Amniotic epithelial cell (primary cell): ENCODE measurements around the gene TARS2.
A peak's percentile ranks its signal among the peaks of the same experiment; 100 is the strongest.

Experiments used
- DNase-seq: peaks from one replicate; pipeline ENCODE4 v3.0.0-alpha.2; 2010; ENCODE audit warnings: low read depth

TARS2 gene

GRCh38 chr1:150508982-150509381 lies 21.8 kb downstream of the TARS2 start:
- DNase-seq, result no peak

- DNase-seq, result no peak
Measured at GRCh38 chr1:150511551-150511950, 24.3 kb downstream of the TARS2 start.

GRCh38 chr1:150511985-150512660 lies 24.9 kb downstream of the TARS2 start:
- DNase-seq, result no peak

- DNase-seq, result no peak
Measured at GRCh38 chr1:150512846-150513245, 25.6 kb downstream of the TARS2 start.

- DNase-seq, result peak; percentile 22
Measured at GRCh38 chr1:150513351-150513791, 26.2 kb downstream of the TARS2 start.

GRCh38 chr1:150514260-150514659 lies 27.0 kb downstream of the TARS2 start:
- DNase-seq, result no peak

GRCh38 chr1:150514913-150515327 lies 27.7 kb downstream of the TARS2 start:
- DNase-seq, result no peak

- peak; percentile 90 for DNase-seq
Measured at GRCh38 chr1:150515328-150516049, 28.3 kb downstream of the TARS2 start, which contains the start of gene FALEC. FALEC (plus strand) TSS chr1:150515752.

GRCh38 chr1:150516050-150516591 lies 28.9 kb downstream of the TARS2 start:
- no peak for DNase-seq

GRCh38 chr1:150516616-150517015 lies 29.4 kb downstream of the TARS2 start:
- no peak for DNase-seq

- DNase-seq, result no peak
Measured at GRCh38 chr1:150521196-150521968, 34.2 kb downstream of the TARS2 start.

GRCh38 chr1:150525348-150525747 lies 38.1 kb downstream of the TARS2 start:
- no peak for DNase-seq

GRCh38 chr1:150528196-150528595 lies 41.0 kb downstream of the TARS2 start:
- DNase-seq, result peak; percentile 65

GRCh38 chr1:150529017-150529416 lies 41.8 kb downstream of the TARS2 start:
- peak; percentile 89 for DNase-seq

- no peak for DNase-seq
Measured at GRCh38 chr1:150530491-150531159, 43.4 kb downstream of the TARS2 start.

GRCh38 chr1:150532860-150533259 lies 45.6 kb downstream of the TARS2 start:
- no peak for DNase-seq

GRCh38 chr1:150534002-150534401 lies 46.8 kb downstream of the TARS2 start:
- DNase-seq, result no peak

GRCh38 chr1:150535511-150536287 lies 48.5 kb downstream of the TARS2 start:
- peak; percentile 88 for DNase-seq

- DNase-seq, result no peak
Measured at GRCh38 chr1:150536836-150537731, 49.9 kb downstream of the TARS2 start.
